HFFc6 (cell line): Measurements from ENCODE around the gene UBE3C. TPM values are rescaled to one million over a fixed set of nuclear protein-coding genes. Genes with fewer than 3 reads are reported as not detected.

Experiments used
- DNase-seq: peaks from one replicate; pipeline ENCODE4 v3.0.0-alpha.2; 2018
- H3K27ac Mint-ChIP-seq: 2 replicates; pipeline ENCODE4 v1.8.0; 2020; ENCODE audit warnings: mild to moderate bottlenecking, mixed read lengths
- H3K27me3 Mint-ChIP-seq: 2 replicates; pipeline ENCODE4 v1.8.0; 2021; ENCODE audit warnings: mild to moderate bottlenecking, moderate library complexity, mixed read lengths; ENCODE audit not compliant: insufficient read depth
- H3K36me3 Mint-ChIP-seq: 2 replicates; pipeline ENCODE4 v1.8.0; 2021; ENCODE audit warnings: low read depth, mixed read lengths
- H3K4me1 Mint-ChIP-seq: 2 replicates; pipeline ENCODE4 v1.8.0; 2020; ENCODE audit warnings: low read depth, mixed read lengths
- H3K4me3 Mint-ChIP-seq: 2 replicates; pipeline ENCODE4 v1.8.0; 2020; ENCODE audit warnings: mild to moderate bottlenecking, moderate library complexity, mixed read lengths
- H3K9me3 Mint-ChIP-seq: 2 replicates; pipeline ENCODE4 v1.8.0; 2020; ENCODE audit warnings: mild to moderate bottlenecking, mixed read lengths
- total RNA-seq, 6 experiments: library from RNA; stranded (reverse); fragmentation: NEBNext Ultra II Directional; extraction: Animal tissue kit (Norgen Biotek cat#: 25700); gene quantifications; 2 replicates in 1 of 6; 3 replicates in 5 of 6; pipeline ENCODE4 v1.2.3, GENCODE V29; 2021
- TF ChIP-seq, protein P1 (sequence below): fragments of 200-600 bp; sonication (generic); IDR thresholded peaks from 2 replicates; pipeline ENCODE4 v1.5.0; 2021; ENCODE audit warnings: antibody characterized with exemption, mild to moderate bottlenecking

Gene UBE3C
- total RNA-seq, 6 experiments from 2014 or later, result 64.2 to 80.1 (median 73.1) TPM

DNA sequence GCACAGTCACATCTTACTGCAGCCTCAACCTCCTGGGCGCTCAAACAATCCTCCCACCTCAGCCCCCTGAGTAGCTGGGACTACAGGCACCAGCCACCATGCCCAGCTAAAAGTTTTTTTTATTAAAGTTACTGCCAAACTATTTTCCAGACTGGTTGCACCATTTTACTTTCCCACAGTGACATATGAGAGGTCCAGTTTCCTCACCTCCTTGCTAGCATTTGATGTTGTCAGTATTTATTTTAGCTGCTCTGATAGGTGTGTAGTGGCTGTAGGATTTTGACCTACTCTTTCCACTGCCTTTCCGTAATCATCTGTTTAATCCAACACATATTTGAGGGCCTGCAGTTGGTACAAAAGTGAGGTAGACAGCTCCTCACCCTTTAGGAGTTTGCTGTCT, 5.4 kb upstream of the UBE3C start:
- DNase-seq, result no peak
- H3K36me3 Mint-ChIP-seq, result no peaks in the 10 kb centered on the region
- H3K27ac Mint-ChIP-seq, result no peak overlapping the region
- no peaks in the 10 kb centered on the region for H3K9me3 Mint-ChIP-seq
- peaks cover 10% of the 10 kb centered on the region for H3K27me3 Mint-ChIP-seq
- no peak overlapping the region for H3K4me3 Mint-ChIP-seq
- TF ChIP-seq, protein P1, sequence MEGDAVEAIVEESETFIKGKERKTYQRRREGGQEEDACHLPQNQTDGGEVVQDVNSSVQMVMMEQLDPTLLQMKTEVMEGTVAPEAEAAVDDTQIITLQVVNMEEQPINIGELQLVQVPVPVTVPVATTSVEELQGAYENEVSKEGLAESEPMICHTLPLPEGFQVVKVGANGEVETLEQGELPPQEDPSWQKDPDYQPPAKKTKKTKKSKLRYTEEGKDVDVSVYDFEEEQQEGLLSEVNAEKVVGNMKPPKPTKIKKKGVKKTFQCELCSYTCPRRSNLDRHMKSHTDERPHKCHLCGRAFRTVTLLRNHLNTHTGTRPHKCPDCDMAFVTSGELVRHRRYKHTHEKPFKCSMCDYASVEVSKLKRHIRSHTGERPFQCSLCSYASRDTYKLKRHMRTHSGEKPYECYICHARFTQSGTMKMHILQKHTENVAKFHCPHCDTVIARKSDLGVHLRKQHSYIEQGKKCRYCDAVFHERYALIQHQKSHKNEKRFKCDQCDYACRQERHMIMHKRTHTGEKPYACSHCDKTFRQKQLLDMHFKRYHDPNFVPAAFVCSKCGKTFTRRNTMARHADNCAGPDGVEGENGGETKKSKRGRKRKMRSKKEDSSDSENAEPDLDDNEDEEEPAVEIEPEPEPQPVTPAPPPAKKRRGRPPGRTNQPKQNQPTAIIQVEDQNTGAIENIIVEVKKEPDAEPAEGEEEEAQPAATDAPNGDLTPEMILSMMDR, result no peak
- peaks cover 8% of the 10 kb centered on the region for H3K4me1 Mint-ChIP-seq

DNA sequence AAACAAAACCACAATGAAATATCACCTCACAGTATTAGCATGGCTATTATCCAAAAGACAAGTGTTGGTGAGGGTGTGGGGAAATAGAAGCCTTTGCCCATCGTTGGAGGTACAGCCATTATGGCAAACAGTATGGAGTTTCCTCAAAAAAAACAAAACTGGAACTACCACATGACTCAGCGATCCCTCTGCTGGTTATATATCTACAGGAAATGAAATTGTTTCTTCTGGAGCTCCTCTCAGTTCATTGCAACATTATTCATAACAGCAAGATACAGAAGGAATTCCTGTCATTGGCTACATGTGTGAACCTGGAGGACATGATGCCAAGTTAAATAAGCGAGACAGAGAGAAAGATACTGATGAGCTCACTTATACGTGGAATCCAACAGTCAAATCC, 2.4 kb upstream of the UBE3C start:
- TF ChIP-seq, protein P1, result peak; percentile 70
- Mint-ChIP-seq H3K4me3 (peak overlapping the region; percentile 56), H3K36me3 (peaks cover 11% of the 10 kb centered on the region), H3K27me3 (peaks cover 10% of the 10 kb centered on the region), H3K9me3 (no peaks in the 10 kb centered on the region), H3K27ac (peak overlapping the region; percentile 82), H3K4me1 (peaks cover 24% of the 10 kb centered on the region)
- peak; percentile 83 for DNase-seq

DNA sequence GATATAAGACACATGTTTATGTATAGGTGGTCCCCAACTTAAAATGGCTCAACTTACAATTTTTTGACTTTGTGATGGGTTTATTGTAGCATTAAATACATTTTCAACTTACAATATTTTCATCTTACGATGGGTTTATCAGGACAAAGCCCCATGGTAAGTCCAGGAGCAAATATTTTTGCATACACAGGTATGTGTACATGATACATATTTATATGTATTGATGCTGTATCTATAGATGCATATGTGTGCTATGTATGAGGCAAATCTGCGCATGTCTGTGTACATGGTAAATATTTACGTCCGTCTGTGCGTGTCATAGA, 664 bp upstream of the UBE3C start:
- no peak for DNase-seq
- peaks cover 36% of the 10 kb centered on the region for H3K4me1 Mint-ChIP-seq

DNA sequence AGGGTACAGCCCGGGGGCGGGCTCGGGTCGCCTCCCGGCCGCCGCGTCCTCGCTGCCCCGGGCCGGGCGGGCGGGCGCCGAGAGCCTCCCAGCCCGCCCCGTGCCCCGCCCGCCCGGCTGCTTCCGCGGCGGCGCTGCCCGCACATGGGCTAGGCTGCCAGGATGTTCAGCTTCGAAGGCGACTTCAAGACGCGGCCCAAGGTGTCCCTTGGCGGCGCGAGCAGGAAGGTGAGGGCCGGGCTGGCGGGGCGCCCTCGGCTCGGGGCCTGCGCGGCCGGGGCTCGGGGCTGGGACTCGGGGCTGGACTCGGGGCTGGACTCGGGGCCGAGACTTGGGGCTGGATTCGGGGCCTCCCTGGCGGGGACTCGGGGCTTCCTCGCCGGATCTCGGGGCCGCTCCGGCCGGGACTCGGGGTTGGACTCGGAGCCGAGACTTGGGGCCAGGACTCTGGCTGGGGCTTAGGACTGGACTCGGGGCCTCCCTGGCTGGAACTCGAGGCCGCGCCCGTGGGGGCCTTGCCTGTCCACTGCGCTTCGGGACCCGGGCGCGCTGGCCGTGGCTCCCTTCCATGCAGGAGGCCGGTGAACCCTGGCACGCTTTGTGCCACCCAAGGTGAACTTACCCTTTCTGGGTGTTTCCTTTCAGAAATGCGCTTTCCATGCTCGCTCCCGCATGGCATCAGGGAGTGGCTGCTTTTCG, 534 bp downstream of the UBE3C start:
- TF ChIP-seq, protein P1, result no peak
- Mint-ChIP-seq H3K27ac (peak overlapping the region; percentile 50), H3K4me1 (peaks cover 48% of the 10 kb centered on the region), H3K36me3 (peaks cover 29% of the 10 kb centered on the region), H3K4me3 (peak overlapping the region; percentile 89), H3K9me3 (no peaks in the 10 kb centered on the region), H3K27me3 (peaks cover 3% of the 10 kb centered on the region)
- peak; percentile 10 for DNase-seq

More for the DNA sequence above, 664 bp upstream of the UBE3C start:
- peak overlapping the region; percentile 82 for H3K4me3 Mint-ChIP-seq
- H3K27ac Mint-ChIP-seq, result peak overlapping the region; percentile 77
- TF ChIP-seq, protein P1, result no peak
- H3K36me3 Mint-ChIP-seq, result peaks cover 17% of the 10 kb centered on the region
- peaks cover 3% of the 10 kb centered on the region for H3K27me3 Mint-ChIP-seq
- H3K9me3 Mint-ChIP-seq, result no peaks in the 10 kb centered on the region

DNA sequence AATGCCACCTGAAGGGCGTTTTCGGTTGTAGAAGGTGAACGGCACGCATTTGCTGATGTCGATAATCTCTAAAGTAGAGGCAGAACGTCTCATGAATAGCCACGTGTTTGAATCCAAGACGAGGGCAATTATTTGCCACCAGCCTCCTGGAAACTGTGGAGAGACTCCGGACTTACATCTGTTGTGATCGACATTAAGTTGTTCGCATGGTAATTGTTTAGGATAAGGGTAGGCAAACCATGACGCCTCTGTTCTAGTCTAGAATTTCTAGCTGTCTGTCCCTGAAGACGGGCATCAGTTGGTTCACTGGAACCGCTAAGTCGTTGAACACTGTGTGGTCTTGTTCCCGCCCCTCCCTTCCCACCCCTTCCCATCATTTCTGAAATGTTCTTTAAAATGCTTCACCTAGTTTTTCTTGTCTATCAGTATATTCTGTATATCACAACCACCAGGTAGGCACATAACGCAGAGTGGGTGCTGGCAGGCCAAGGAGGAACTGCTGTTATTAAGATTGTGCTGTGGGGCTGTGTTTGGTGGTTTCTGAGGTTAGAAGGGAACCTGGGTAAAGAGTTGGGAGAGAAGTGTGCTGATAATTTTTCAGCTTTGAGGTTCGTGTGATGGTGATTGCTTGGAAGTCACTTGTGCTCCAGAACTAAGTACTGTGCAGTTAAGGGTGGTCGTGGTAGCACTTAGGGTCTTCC, 1.2 kb downstream of the UBE3C start:
- TF ChIP-seq, protein P1, result no peak
- DNase-seq, result no peak
- Mint-ChIP-seq H3K27me3 (peaks cover 3% of the 10 kb centered on the region), H3K4me1 (peaks cover 55% of the 10 kb centered on the region), H3K4me3 (peak overlapping the region; percentile 89), H3K27ac (peak overlapping the region; percentile 50), H3K36me3 (peaks cover 29% of the 10 kb centered on the region), H3K9me3 (no peaks in the 10 kb centered on the region)
